Activated T-helper 2 cell treated with anti-CD3 and anti-CD28 coated beads, Interferon-gamma antibody, Interleukin-2, Interleukin-4, amounts not matched to agents 10 μg/mL and 5 μg/mL and 100 μg/mL, durations not matched to agents 14 hours and 24 hours and 36 hours (primary cell): Measurements from ENCODE around the gene TPSG1. TPM values are rescaled to one million over a fixed set of nuclear protein-coding genes. Genes with fewer than 3 reads are reported as not detected.
"Not testable (repeated sequence)": the region's sequence is repeated elsewhere in the genome, so short reads cannot be mapped to it uniquely, and the experiment has no call there.

Experiments
- DNase-seq: peaks from one replicate; pipeline ENCODE4 v3.0.0; 2021; ENCODE audit warnings: low spot score
- H3K27ac Mint-ChIP-seq: one replicate; pipeline ENCODE4 v1.8.0; 2021; ENCODE audit warnings: mixed read lengths
- H3K27me3 Mint-ChIP-seq: one replicate; pipeline ENCODE4 v1.8.0; 2021; ENCODE audit warnings: low read depth, mixed read lengths
- H3K36me3 Mint-ChIP-seq: one replicate; pipeline ENCODE4 v1.8.0; 2021; ENCODE audit warnings: low read depth, mixed read lengths
- H3K4me1 Mint-ChIP-seq: one replicate; pipeline ENCODE4 v1.8.0; 2021; ENCODE audit warnings: low read depth, mixed read lengths
- H3K4me3 Mint-ChIP-seq: one replicate; pipeline ENCODE4 v1.8.0; 2021; ENCODE audit warnings: low read depth, mild to moderate bottlenecking, moderate library complexity, mixed read lengths
- H3K9me3 Mint-ChIP-seq: one replicate; pipeline ENCODE4 v1.8.0; 2021; ENCODE audit warnings: mixed read lengths
- intact Hi-C: fragments of 100-400 bp; cut with micrococcal nuclease; formaldehyde crosslinking; loops from one replicate; pipeline ENCODE4 v1.15.1; 2023
- total RNA-seq: library from RNA; stranded (reverse); gene quantifications from 2 replicates; pipeline ENCODE4 v1.2.3, GENCODE V29; 2022

TPSG1 gene
- total RNA-seq, 1 donor from 2014 or later, result not detected

DNA sequence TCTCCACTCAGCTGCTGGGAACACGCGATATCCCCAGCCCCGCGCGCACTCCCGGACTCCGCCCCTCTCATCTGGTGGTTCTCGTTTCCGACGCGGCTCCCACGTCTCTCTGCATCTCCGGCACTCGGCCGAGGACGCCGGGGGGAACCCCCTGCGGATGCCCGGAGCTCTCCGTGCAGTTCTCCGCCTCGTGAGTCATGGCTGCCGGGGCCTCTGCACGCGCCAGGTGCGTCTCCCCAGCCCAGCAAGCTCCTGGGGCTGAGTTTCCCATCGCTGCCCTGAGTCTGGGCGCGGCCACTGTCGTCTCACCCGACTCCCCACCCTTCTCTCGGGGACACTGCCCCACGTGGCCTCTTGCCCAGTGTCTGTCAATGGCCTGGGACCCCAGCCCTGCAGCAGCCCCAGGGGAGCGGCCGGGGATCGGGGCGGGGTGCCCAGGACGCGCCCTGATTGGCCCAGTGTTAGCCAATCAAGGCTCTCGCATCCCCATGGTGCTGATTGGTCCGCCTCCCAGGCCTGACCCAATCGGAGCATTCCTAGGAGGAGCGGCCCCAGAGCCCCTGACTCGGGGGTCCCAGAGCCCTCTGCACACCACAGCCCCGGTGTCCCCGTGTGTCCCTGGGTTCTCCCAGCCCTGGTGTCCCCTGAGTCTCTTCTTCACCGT, 28.8 kb upstream of the TPSG1 start:
- H3K36me3 Mint-ChIP-seq, H3K9me3 Mint-ChIP-seq, H3K27me3 Mint-ChIP-seq: not testable (repeated sequence)

GRCh38 chr16:1249031-1249755, 24.1 kb upstream of the TPSG1 start:
- DNase-seq, H3K27ac Mint-ChIP-seq, H3K4me3 Mint-ChIP-seq, H3K27me3 Mint-ChIP-seq, H3K36me3 Mint-ChIP-seq, intact Hi-C loops, H3K4me1 Mint-ChIP-seq, H3K9me3 Mint-ChIP-seq: not testable (repeated sequence)

More for the DNA sequence above, 28.8 kb upstream of the TPSG1 start:
- intact Hi-C loops, DNase-seq, H3K4me1 Mint-ChIP-seq, H3K4me3 Mint-ChIP-seq, H3K27ac Mint-ChIP-seq: not testable (repeated sequence)

- H3K4me3 Mint-ChIP-seq, DNase-seq, intact Hi-C loops, H3K36me3 Mint-ChIP-seq, H3K27me3 Mint-ChIP-seq, H3K27ac Mint-ChIP-seq, H3K4me1 Mint-ChIP-seq, H3K9me3 Mint-ChIP-seq: not testable (repeated sequence)
Observed at GRCh38 chr16:1247903-1248537, 23.0 kb upstream of the TPSG1 start.

DNA sequence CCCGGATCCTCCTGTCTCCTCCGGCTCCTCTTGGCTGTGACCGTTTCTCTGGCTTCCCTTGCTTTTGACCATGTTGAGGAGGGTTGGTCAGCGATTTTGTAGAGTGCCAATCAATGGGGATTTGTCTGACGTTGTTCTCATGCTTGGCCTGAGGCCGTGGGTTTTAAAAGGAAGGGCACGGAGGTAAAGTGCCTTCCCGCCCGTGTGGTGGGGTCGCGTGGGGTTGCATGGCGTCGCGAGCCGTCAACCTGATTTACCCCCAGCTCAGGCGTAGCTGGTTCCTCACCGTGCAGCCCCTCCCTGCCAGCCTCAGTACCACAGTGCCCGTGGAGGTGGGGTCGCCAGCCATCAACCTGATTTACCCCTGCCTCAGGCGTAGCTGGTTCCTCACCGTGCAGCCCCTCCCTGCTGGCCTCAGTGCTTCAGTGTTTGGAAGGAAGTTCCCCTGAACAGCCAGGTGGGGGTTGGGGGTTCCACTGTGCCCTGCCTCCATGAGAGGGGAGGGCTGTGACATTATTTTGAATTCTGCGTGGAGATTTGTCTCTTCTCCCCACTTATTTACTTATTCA, 20.5 kb upstream of the TPSG1 start:
- Mint-ChIP-seq H3K4me1 (no peaks in the 10 kb centered on the region), H3K27ac (no peak overlapping the region), H3K4me3 (no peak overlapping the region), H3K36me3 (no peaks in the 10 kb centered on the region), H3K27me3 (peaks cover 2% of the 10 kb centered on the region), H3K9me3 (no peaks in the 10 kb centered on the region)
- intact Hi-C loops, result no loop called here
- no peak for DNase-seq

- peaks cover 2% of the 10 kb centered on the region for H3K27me3 Mint-ChIP-seq
- no peaks in the 10 kb centered on the region for H3K4me1 Mint-ChIP-seq
- no peak overlapping the region for H3K27ac Mint-ChIP-seq
- H3K36me3 Mint-ChIP-seq, result no peaks in the 10 kb centered on the region
- no peak overlapping the region for H3K4me3 Mint-ChIP-seq
- no peak for DNase-seq
- intact Hi-C loops, result no loop called here
- H3K9me3 Mint-ChIP-seq, result no peaks in the 10 kb centered on the region
Observed at GRCh38 chr16:1244881-1245280, 19.8 kb upstream of the TPSG1 start.

DNA sequence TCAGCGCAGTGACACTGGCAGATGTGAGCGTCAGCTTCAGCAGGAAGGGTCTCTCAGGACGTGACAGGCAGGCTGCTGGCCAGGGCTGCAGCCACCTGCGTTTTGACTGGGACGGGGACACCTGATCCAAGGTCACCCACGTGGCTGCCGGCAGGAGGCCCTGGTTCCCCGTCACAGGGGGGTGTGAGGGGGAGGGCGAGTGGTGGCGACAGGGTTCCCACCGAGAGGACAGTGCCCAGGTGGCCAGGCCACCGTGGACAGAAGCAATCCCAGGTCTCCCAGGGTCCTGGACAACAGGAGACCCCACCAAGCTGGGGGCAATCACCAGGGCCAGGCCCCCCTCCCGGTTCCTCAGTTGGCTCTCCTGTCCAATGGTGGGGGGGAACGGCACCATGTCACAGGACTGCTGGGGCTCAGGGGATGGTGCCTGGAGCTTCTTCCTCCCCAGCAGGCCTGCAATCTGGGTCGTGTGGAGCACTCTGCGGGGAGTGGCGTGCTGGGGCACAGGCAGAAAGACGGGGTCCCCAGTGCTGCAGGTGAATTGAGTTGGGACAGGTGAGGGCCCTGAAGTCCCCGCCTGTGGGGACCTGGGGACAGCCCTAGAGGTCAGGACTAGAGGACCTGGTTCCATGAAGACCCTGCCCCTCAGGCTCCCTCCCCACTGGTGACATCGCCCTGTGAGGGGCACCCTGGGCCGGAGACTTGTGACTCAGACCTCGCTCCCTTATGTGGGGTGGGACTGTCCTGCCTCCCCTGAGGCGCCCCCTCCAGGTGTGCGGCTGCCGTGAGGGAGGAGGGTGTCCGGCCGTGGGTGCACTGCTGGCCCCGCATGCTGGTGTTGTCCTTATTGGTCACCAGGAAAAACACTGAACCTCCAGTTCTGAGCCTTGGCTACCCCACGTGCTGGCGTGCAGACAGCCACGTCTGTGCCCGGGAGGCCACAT, 19.1 kb upstream of the TPSG1 start:
- H3K27me3 Mint-ChIP-seq, H3K9me3 Mint-ChIP-seq, H3K36me3 Mint-ChIP-seq, H3K27ac Mint-ChIP-seq, intact Hi-C loops, H3K4me3 Mint-ChIP-seq, DNase-seq, H3K4me1 Mint-ChIP-seq: not testable (repeated sequence)

- intact Hi-C loops, H3K4me1 Mint-ChIP-seq, H3K36me3 Mint-ChIP-seq, H3K27ac Mint-ChIP-seq, H3K4me3 Mint-ChIP-seq, H3K27me3 Mint-ChIP-seq, H3K9me3 Mint-ChIP-seq, DNase-seq: not testable (repeated sequence)
Observed at GRCh38 chr16:1243363-1243762, 18.3 kb upstream of the TPSG1 start.

GRCh38 chr16:1241081-1241480, 16.0 kb upstream of the TPSG1 start:
- H3K36me3 Mint-ChIP-seq, H3K9me3 Mint-ChIP-seq, intact Hi-C loops, DNase-seq, H3K27me3 Mint-ChIP-seq, H3K27ac Mint-ChIP-seq, H3K4me1 Mint-ChIP-seq, H3K4me3 Mint-ChIP-seq: not testable (repeated sequence)

DNA sequence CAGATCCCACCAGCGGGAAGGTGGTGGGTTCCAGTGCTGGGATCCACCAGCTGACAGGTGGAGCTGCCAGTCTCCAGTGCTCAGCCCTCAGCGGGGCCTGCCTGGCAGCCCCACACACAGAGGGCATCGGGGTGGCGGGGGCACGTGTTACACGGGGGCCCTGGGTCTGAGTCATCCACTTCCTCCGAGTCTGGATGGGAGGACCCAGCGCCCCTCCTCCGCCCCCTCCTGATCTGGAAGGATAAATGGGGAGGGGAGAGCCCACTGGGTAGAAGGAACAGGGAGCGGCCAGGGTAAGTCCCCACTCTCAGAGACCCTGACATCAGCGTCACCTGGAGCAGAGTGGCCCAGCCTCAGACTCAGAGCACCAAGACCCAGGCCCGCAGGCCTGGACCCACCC, 15.4 kb upstream of the TPSG1 start, which contains the start of gene TPSAB1:
TSS of gene TPSAB1 (plus strand) at position 270 of the 400 bp plus-strand sequence. CDS start 234 bp downstream, outside the sequence.
- H3K36me3 Mint-ChIP-seq, H3K9me3 Mint-ChIP-seq, H3K27me3 Mint-ChIP-seq: not testable (repeated sequence)

DNA sequence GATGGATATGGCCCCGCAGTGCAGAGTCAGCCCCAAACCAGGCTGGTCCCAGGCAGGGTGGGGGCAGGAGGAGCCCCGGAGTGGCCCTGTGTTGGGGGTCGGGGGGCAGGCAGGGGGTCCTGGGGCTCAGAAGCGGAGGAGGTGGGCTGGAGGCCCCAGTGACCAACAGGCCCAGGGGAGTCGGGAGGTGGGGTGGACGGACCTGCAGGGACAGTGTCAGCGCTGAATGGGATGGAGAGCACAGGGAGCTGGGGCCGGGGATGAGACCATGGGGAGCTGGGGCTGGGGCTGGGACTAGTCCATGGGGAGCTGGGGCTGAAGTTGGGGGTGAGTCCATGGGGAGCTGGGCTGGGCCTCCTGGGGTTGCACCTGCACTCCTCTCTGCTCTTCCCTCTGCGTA, 14.5 kb upstream of the TPSG1 start:
- H3K27ac Mint-ChIP-seq, H3K9me3 Mint-ChIP-seq, intact Hi-C loops, H3K4me3 Mint-ChIP-seq, H3K27me3 Mint-ChIP-seq, H3K4me1 Mint-ChIP-seq, DNase-seq, H3K36me3 Mint-ChIP-seq: not testable (repeated sequence)

More for the DNA sequence above, 15.4 kb upstream of the TPSG1 start, which contains the start of gene TPSAB1:
- H3K4me1 Mint-ChIP-seq, intact Hi-C loops, DNase-seq, H3K27ac Mint-ChIP-seq, H3K4me3 Mint-ChIP-seq: not testable (repeated sequence)

DNA sequence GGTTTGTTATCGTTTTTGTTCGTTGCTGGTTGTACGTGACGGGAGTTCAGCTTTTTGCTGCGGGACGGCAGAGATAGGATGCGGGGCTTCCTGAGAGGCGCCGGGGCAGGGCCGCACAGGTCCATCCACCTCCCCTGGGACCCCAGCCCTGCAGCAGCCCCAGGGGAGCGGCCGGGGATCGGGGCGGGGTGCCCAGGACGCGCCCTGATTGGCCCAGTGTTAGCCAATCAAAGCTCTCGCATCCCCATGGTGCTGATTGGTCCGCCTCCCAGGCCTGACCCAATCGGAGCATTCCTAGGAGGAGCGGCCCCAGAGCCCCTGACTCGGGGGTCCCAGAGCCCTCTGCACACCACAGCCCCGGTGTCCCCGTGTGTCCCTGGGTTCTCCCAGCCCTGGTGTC, 13.8 kb upstream of the TPSG1 start:
- H3K4me1 Mint-ChIP-seq, H3K4me3 Mint-ChIP-seq, H3K27me3 Mint-ChIP-seq, H3K9me3 Mint-ChIP-seq, H3K36me3 Mint-ChIP-seq, DNase-seq, H3K27ac Mint-ChIP-seq, intact Hi-C loops: not testable (repeated sequence)

DNA sequence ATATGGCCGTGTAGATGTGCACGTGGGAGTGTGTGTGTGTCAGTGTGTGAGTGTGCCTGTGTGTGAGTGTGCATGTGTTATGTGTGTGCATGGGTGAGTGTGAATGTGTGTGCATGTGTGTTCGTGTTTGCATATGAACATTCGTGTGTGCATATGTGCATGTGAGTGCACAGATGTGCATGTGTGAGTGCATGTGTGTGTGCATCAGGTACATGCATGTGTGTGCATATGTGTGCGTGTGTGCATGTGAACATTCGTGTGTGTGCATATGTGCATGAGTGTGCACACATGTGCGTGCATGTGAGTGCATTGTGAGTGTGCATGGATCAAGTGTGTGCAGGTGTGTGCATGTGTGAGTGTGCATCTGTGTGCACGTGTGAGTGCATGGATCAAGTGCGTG, 12.9 kb upstream of the TPSG1 start:
- Mint-ChIP-seq H3K9me3 (no peaks in the 10 kb centered on the region), H3K4me1 (no peaks in the 10 kb centered on the region), H3K4me3 (no peak overlapping the region), H3K27ac (no peak overlapping the region), H3K36me3 (no peaks in the 10 kb centered on the region), H3K27me3 (no peaks in the 10 kb centered on the region)
- intact Hi-C loops, result no loop called here
- no peak for DNase-seq
